Activated CD8-positive, alpha-beta memory T cell treated with anti-CD3 and anti-CD28 coated beads, Interleukin-2, amount 50 U/mL, for 24 hours (primary cell): ENCODE data around the gene GNA12.

Experiments used
- DNase-seq: peaks from one replicate; pipeline ENCODE4 v3.0.0-alpha.2; 2020; ENCODE audit errors: extremely low read depth

Gene GNA12

GRCh38 chr7:2802504-2803341 is 41.4 kb downstream of the GNA12 start:
- DNase-seq, result no peak

DNA sequence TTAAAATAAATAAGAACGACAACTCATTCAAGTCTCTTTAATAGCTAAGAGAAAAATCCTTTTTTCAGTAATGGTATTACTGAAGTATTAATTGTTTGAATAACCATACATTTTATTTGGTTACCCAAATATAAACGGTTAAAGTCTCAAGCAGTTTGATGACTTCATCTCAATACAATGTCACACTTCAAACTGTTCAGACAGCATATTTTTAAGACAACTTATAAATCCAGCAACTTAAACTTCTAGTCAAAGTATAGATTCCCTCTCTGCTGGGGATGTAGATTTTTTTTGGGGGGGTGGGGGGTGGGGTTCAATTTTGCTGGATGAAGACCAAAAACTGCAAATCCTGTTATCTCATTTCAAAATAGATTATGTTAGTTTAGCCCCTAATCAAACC is 42.0 kb downstream of the GNA12 start:
- no peak for DNase-seq

GRCh38 chr7:2800931-2801688 is 43.0 kb downstream of the GNA12 start:
- DNase-seq, result no peak

DNA sequence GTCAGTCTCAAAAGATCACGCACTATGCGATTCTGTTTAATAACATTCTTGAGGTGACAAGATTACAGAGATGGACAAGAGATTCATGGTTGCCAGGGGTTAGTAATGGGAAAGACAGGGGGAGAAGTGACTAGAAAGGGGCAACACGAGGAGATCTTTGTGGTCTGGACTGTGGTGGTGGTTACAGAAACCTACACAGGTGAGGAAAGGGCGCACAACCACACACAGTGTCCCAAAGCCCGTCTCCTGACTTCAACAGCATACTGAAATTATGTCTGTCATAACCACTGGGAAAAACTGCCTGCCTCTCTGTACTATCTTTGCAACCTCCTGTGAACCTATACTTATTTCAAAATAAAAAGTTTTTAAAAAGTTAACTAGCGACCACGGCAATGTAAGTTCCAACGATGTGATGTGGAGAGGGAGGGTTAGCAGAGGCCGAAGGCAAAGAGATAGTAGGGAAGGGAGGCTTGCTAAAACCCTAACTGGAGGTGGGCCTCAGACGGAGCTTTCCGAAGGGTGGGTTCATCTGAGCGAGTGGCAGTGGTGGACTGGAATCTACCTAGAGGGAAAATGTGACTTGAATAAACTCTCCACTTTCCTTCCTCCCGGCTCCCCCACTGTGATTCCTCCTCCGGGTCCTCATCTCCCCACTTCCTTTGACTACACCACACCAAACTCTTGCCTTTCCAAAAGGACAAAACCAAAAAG is 43.7 kb downstream of the GNA12 start:
- DNase-seq, result no peak

DNA sequence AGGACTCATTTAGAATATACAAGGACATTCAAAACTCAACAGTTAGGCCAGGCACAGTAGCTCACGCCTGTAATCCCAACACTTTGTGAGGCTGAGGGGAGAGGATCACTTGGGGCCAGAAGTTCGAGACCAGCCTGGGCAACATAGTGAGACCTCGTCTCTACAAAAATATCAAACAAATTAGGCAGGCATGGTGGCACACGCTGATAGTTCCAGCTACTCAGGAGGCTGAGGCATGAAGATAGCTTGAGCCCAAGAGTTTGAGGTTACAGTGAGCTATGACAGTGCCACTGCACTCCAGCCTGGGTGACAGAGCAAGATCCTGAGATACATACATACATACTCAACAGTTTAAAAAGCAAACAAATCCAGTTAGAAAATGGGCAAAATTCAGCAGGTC is 44.9 kb downstream of the GNA12 start:
- DNase-seq, result no peak

GRCh38 chr7:2798669-2799068 is 45.4 kb downstream of the GNA12 start:
- DNase-seq, result no peak

- no peak for DNase-seq
Observed at GRCh38 chr7:2796358-2797352, 47.5 kb downstream of the GNA12 start.

DNA sequence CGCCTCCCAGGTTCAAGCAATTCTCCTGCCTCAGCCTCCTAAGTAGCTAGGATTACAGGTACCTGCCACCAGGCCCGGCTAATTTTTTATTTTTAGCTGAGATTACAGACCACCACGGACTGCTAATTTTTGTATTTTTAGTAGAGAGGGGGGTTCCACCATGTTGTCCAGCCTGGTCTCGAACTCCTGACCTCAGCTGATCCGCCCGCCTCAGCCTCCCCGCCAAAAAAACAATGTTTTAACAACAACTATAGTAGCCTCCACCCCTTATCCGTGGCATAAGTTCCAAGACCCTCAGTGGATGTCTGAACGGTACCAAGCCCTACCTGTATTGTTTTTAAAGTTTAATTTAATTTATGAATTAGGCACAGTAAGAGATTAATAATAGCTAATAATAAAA is 48.2 kb downstream of the GNA12 start:
- no peak for DNase-seq

DNA sequence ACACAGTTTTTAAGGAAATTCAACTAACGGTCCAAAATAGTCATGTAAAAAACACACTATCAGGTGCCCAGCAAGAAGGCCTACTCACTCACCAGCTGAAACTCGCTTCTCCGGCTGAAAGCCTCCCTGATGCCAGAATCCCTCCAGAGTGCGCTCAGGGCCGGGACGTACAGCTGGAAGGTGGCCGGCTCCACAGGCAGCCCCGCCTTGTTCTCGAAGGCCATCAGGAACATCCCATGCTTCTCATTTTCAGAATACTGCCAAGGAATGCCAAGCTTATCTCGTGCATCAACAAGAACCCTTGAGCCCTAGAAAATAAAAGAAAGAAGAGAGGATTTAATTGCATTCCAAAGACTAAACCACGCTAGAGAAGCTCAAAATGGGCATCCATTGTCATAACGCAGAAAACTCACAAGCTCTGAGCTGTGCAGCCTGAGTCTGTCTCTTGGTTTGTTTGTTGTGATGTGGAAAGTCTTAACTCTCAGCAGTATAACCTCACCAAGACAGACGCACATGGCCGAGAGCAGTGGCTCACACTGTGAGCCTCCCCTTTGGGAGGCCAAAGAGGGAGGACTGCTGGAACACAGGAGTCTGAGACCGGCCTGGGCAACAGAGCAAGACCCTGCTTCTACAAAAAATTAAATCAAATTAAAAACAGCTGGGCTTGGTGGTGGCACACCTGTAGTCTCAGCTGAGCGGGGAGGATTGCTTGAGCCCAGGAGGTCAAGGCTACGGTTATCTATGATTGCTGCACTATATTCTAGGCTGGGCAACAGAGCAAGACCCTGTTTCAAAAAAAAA is 49.1 kb downstream of the GNA12 start:
- no peak for DNase-seq

- no peak for DNase-seq
Observed at GRCh38 chr7:2792856-2793487, 51.1 kb downstream of the GNA12 start.

GRCh38 chr7:2792235-2792634 is 51.9 kb downstream of the GNA12 start:
- no peak for DNase-seq

DNA sequence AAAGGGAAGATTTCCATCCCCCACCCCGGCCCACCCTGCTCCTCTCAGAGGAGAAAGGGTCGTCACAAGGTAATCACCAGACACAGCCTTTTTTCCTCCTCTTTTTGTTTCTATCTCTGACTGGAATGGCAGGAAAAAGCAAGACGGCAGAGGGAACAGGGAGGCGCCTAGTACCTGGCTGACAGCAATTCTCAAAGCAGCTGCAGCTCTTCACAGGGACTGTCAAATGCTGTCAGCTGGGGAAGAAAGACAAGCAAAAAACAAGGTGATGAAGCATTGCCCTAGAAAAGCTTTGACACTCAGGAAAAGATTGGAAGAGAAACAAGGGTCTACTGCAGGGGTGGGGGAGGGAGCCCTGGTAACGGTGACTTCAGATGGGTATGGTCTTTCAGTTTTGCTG is 52.7 kb downstream of the GNA12 start:
- no peak for DNase-seq

DNA sequence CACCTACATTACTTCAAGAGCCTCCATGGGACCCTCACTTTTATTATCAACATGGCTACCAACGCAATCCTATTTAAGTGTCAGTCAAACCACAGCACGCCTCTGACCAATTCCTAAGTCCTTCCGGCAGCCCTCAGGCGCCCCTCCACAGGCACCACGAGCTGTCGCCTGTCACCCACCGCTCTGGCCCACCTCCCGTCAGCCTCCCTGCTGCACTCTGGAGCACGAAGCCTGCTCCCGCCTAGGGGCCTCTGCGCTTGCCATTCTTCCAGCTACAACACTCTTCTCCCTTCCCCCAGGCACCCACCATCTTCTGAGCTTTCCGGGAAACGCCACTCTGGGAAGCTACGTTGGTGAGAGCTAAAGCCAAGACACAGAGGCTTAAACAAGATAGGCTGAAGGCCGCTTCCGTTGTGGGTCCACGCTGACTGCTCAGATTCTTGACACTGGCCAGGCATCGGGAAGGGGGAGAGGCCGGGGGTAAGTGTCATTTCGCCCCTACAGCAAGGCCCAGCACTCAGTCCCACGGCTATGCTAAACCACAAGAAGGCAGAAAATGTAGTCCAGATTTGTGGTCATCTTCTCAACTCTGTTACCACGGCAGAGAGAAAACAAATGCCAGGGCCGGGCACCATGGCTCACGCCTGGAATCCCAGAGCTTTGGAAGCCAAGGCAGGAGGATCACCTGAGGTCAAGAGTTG is 56.7 kb downstream of the GNA12 start:
- no peak for DNase-seq

- no peak for DNase-seq
Observed at GRCh38 chr7:2786607-2787116, 57.4 kb downstream of the GNA12 start.

DNA sequence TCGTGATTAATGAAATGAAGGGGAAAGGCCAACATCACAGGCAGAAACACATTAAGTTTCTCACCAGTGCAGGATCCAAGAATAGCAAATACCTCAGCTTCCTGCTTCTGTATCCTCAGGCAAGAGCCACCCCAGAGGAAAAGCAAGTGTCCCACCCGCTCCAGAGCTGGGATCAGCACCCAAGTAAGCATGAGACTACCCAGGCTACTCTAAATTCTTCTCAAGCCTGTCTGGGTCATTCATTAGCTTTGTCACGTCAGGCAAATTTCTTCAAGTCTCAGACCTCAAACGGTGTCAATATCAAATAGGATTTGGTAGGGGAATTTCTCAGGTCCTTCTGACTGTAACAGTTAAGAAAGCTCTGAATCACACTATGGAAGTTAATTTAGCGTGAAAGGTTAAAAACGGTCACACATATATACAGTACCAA is 59.0 kb downstream of the GNA12 start:
- DNase-seq, result no peak

- DNase-seq, result no peak
Observed at GRCh38 chr7:2782565-2782964, 61.5 kb downstream of the GNA12 start.

DNA sequence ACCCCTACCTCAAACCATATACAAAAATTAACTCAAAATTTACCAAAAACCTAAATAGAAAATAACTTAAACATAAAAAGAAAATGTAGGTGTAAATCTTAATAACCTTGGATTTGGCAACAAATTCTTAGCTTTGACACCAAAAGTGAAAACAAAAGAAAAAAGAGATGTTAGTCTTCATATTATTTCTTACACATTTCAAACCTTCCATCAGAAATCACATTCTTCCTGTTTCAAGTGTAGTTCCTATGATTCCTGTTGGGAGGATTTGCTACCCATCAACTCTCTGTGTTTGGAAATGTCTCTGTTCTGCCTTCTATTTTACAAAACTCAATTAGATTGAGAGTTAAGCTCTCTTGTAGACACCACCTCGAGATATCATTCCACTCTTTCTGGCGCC is 62.0 kb downstream of the GNA12 start:
- no peak for DNase-seq

DNA sequence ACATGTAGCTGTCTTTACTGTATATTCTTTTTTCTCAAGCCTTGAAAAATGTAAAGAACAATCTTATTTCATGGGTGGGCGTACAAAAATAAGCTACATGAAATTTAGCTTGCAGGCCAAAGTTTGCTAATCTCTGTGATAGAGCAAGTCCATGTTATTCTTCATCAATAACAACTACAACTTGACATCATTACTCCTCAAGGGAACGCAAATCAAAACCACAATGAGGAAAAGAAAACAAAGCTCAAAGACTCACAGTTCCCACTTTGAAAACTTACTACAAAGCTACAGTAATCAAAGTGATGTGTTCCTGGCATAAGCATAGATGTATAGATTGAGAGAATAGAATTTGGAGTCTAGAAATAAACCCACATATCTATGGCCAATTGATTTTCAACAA is 62.5 kb downstream of the GNA12 start:
- DNase-seq, result no peak

GRCh38 chr7:2779051-2779450 is 65.1 kb downstream of the GNA12 start:
- no peak for DNase-seq
